ENCODE measurements around the gene GTPBP6. TPM values are rescaled to one million over a fixed set of nuclear protein-coding genes. Genes with fewer than 3 reads are reported as not detected.

Gene GTPBP6
- total RNA-seq, 1 experiment from 2014 or later = 41.6 TPM

GRCh38 chrX:259692-260355 lies 58.8 kb downstream of the GTPBP6 start:
- H4K20me1 ChIP-seq (ENCODE audit: insufficient read depth) = no peaks in the 10 kb centered on the region
- BruUV-seq (replicated peaks) = no TSS peak
- 0 out of 2 replicates have a peak, but pooled peaks have one; percentile 17 for ATAC-seq

More at GRCh38 chrX:259692-260355, 58.8 kb downstream of the GTPBP6 start:
- Histone ChIP-seq H3K36me3 (ENCODE audit: control insufficient read depth in 1 of 2, insufficient read depth in 2 of 2, low read length in 2 of 2) (no peaks in the 10 kb centered on the region), H3K27me3 (ENCODE audit: insufficient read depth, low read length) (no peaks in the 10 kb centered on the region), H3K9ac (ENCODE audit: low read length) (no peak overlapping the region), H3K4me2 (ENCODE audit: low read length) (0 out of 2 replicates have a peak overlapping the region, but pooled peaks have one; percentile 1), H3K9me2 (ENCODE audit: insufficient read depth) (no peaks in the 10 kb centered on the region), H3K4me1 (ENCODE audit: control insufficient read depth in 1 of 2, insufficient read depth in 2 of 2, low read length in 2 of 2) (peaks cover 5 to 25% of the 10 kb centered on the region in 2 experiments; a peak in 3 of 4 replicates), H3K79me2 (ENCODE audit: insufficient read depth, low read length) (no peaks in the 10 kb centered on the region), H3K4me3 (replicated peaks in 1 of 2; ENCODE audit: low read depth in 1 of 2, low read length in 2 of 2) (no peak overlapping the region), H3K9me3 (ENCODE audit: control insufficient read depth in 1 of 2, insufficient read depth in 1 of 2, low read depth in 1 of 2, low read length in 2 of 2) (no peaks in the 10 kb centered on the region), H3K27ac (ENCODE audit: low read depth, low read length) (no peak overlapping the region), H2AFZ (ENCODE audit: low read depth, low read length, poor library complexity, severe bottlenecking) (no peak overlapping the region)
- DNase-seq (ENCODE audit: low read depth, low spot score) = no peak
- RAD21 ChIA-PET (ENCODE audit: low non-redundant PET in 1 of 2, low total read pairs in 2 of 2, uncharacterized antibody in 2 of 2, unreplicated experiment in 2 of 2) = no interaction called here
- CTCF ChIA-PET = no interaction called here
- POLR2A ChIA-PET = no interaction called here
- TF ChIP-seq SRF (IDR thresholded peaks at IDR 0.05; ENCODE audit: low read depth) (no peak), CEBPB (IDR thresholded peaks at IDR 0.05; ENCODE audit: low read depth) (no peak), ZNF274 (IDR thresholded peaks at IDR 0.05; ENCODE audit: low read depth, low read length) (no peak), EZH2phosphoT487 (IDR thresholded peaks at IDR 0.05; ENCODE audit: borderline replicate concordance) (no peak), CBX3 (IDR thresholded peaks at IDR 0.05; ENCODE audit: low read depth) (no peak), TCF7L2 (IDR thresholded peaks at IDR 0.05; ENCODE audit: borderline replicate concordance, extremely low read depth, insufficient read depth, insufficient read length) (no peak), CTCF (IDR thresholded peaks at IDR 0.05 in 2 of 3, conservative IDR thresholded peaks at IDR 0.05 in 1 of 3; ENCODE audit: borderline replicate concordance in 1 of 3, insufficient read depth in 1 of 3, low read depth in 2 of 3, low read length in 2 of 3) (no peak), RAD21 (IDR thresholded peaks at IDR 0.05; ENCODE audit: low read depth) (no peak), ZBTB33 (IDR thresholded peaks at IDR 0.05; ENCODE audit: extremely low read depth, insufficient replicate concordance, low read length) (no peak), EGR1 (IDR thresholded peaks at IDR 0.05; ENCODE audit: low read depth) (no peak), MAX (IDR thresholded peaks at IDR 0.05) (no peak)
- intact Hi-C loops (cut with micrococcal nuclease) = no loop called here

Data from HCT116 (cell line).